DOHH2 (cell line): ENCODE results near the gene DNAL1.
"Not testable (repeated sequence)": the region's sequence is repeated elsewhere in the genome, so short reads cannot be mapped to it uniquely, and the experiment has no call there.

Experiments used
- H3F3A ChIP-seq: fragments of 200-600 bp; sonication (generic), shearing (Covaris generic); 2 replicates; pipeline ENCODE4 v1.6.0; 2016; ENCODE audit warnings: antibody characterized with exemption, mild to moderate bottlenecking; ENCODE audit not compliant: control insufficient read depth, insufficient read depth
- H3K27ac ChIP-seq: fragments of 200-600 bp; sonication (generic); 2 replicates; pipeline ENCODE4 v1.5.1; 2014; ENCODE audit warnings: low read depth, mild to moderate bottlenecking, low read length, moderate library complexity
- H3K27me3 ChIP-seq: fragments of 200-600 bp; sonication (generic); 2 replicates; pipeline ENCODE4 v1.6.1; 2014; ENCODE audit warnings: mild to moderate bottlenecking, low read length, mixed read lengths; ENCODE audit not compliant: control insufficient read depth
- H3K36me3 ChIP-seq: fragments of 200-600 bp; sonication (generic); 2 replicates; pipeline ENCODE4 v1.6.1; 2014; ENCODE audit warnings: mild to moderate bottlenecking, low read length, moderate library complexity, mixed read lengths; ENCODE audit not compliant: control insufficient read depth
- H3K4me1 ChIP-seq: fragments of 200-600 bp; sonication (generic); 2 replicates; pipeline ENCODE4 v1.6.1; 2014; ENCODE audit warnings: mild to moderate bottlenecking, low read length, mixed read lengths; ENCODE audit not compliant: control insufficient read depth
- H3K4me2 ChIP-seq: fragments of 200-600 bp; sonication (generic); 2 replicates; pipeline ENCODE4 v1.6.0; 2014; ENCODE audit warnings: mild to moderate bottlenecking, low read length, moderate library complexity
- H3K4me3 ChIP-seq: fragments of 200-600 bp; sonication (generic); 2 replicates; pipeline ENCODE4 v1.5.1; 2014; ENCODE audit warnings: mild to moderate bottlenecking, low read length, mixed read lengths
- H3K79me2 ChIP-seq: fragments of 200-600 bp; sonication (generic); 2 replicates; pipeline ENCODE4 v1.6.1; 2014; ENCODE audit warnings: mild to moderate bottlenecking, low read length, mixed read lengths; ENCODE audit not compliant: control insufficient read depth
- H3K9me2 ChIP-seq: fragments of 200-600 bp; sonication (generic); replicated peaks from 2 replicates; pipeline ENCODE4 v1.6.1; 2014; ENCODE audit warnings: mild to moderate bottlenecking, low read length, mixed read lengths; ENCODE audit not compliant: control insufficient read depth
- H3K9me3 ChIP-seq: fragments of 200-600 bp; sonication (generic); 2 replicates; pipeline ENCODE4 v1.6.1; 2014; ENCODE audit warnings: antibody characterized with exemption, low read length, mixed read lengths; ENCODE audit not compliant: control insufficient read depth, insufficient read depth
- H4K20me1 ChIP-seq: fragments of 200-600 bp; sonication (generic); 2 replicates; pipeline ENCODE4 v1.6.0; 2014; ENCODE audit warnings: low read depth, mild to moderate bottlenecking, antibody characterized with exemption, low read length, moderate library complexity; ENCODE audit not compliant: control insufficient read depth, insufficient read depth
- CTCF ChIP-seq: fragments of 200-600 bp; sonication (generic); IDR thresholded peaks from one replicate; pipeline ENCODE4 v1.5.1; 2014; ENCODE audit warnings: antibody characterized with exemption, mild to moderate bottlenecking, low read depth, low read length; ENCODE audit not compliant: poor library complexity, severe bottlenecking
- EZH2phosphoT487 ChIP-seq: fragments of 200-600 bp; sonication (generic); IDR thresholded peaks from 2 replicates; pipeline ENCODE4 v1.6.1; 2017; ENCODE audit warnings: borderline replicate concordance, mild to moderate bottlenecking, antibody characterized with exemption, low read length, moderate library complexity, mixed read lengths

DNAL1 gene

GRCh38 chr14:73655851-73656250 lies 11.1 kb downstream of the DNAL1 start:
- Histone ChIP-seq H4K20me1 (no peaks in the 10 kb centered on the region), H3F3A (no peaks in the 10 kb centered on the region), H3K4me2 (no peak overlapping the region), H3K79me2 (no peaks in the 10 kb centered on the region), H3K27ac (no peak overlapping the region), H3K4me3 (no peak overlapping the region), H3K4me1 (no peaks in the 10 kb centered on the region), H3K27me3 (no peaks in the 10 kb centered on the region), H3K9me2 (no peaks in the 10 kb centered on the region), H3K9me3 (peaks cover 3% of the 10 kb centered on the region; the same call in 1 of the 2 replicates), H3K36me3 (no peaks in the 10 kb centered on the region)
- TF ChIP-seq EZH2phosphoT487 (no peak), CTCF (no peak)

- not testable (repeated sequence) for H3K79me2 ChIP-seq, H3K27ac ChIP-seq, H3K4me1 ChIP-seq, H3K27me3 ChIP-seq, H4K20me1 ChIP-seq, H3K9me2 ChIP-seq, H3K36me3 ChIP-seq, H3K9me3 ChIP-seq, H3F3A ChIP-seq, H3K4me2 ChIP-seq, H3K4me3 ChIP-seq
Measured at GRCh38 chr14:73659202-73659601, 14.4 kb downstream of the DNAL1 start.

GRCh38 chr14:73660511-73660910 lies 15.7 kb downstream of the DNAL1 start:
- TF ChIP-seq CTCF (no peak), EZH2phosphoT487 (no peak)
- no peaks in the 10 kb centered on the region for H4K20me1 ChIP-seq
- H3K79me2 ChIP-seq, result no peaks in the 10 kb centered on the region
- H3K27ac ChIP-seq, result no peak overlapping the region
- H3K4me1 ChIP-seq, result no peaks in the 10 kb centered on the region
- no peak overlapping the region for H3K4me2 ChIP-seq
- no peaks in the 10 kb centered on the region for H3F3A ChIP-seq
- no peaks in the 10 kb centered on the region for H3K9me2 ChIP-seq
- no peak overlapping the region for H3K4me3 ChIP-seq
- no peaks in the 10 kb centered on the region for H3K27me3 ChIP-seq
- H3K36me3 ChIP-seq, result no peaks in the 10 kb centered on the region
- no peaks in the 10 kb centered on the region for H3K9me3 ChIP-seq

GRCh38 chr14:73661872-73662271 lies 17.1 kb downstream of the DNAL1 start:
- Histone ChIP-seq H3K27ac (no peak overlapping the region), H3K79me2 (no peaks in the 10 kb centered on the region), H3K9me2 (no peaks in the 10 kb centered on the region), H4K20me1 (no peaks in the 10 kb centered on the region), H3K4me3 (no peak overlapping the region), H3K9me3 (no peaks in the 10 kb centered on the region), H3K4me1 (no peaks in the 10 kb centered on the region), H3K36me3 (no peaks in the 10 kb centered on the region), H3K27me3 (no peaks in the 10 kb centered on the region), H3K4me2 (no peak overlapping the region), H3F3A (no peaks in the 10 kb centered on the region)
- TF ChIP-seq EZH2phosphoT487 (no peak), CTCF (no peak)
